ENCODE measurements around the gene CTR9.

Gene CTR9

DNA sequence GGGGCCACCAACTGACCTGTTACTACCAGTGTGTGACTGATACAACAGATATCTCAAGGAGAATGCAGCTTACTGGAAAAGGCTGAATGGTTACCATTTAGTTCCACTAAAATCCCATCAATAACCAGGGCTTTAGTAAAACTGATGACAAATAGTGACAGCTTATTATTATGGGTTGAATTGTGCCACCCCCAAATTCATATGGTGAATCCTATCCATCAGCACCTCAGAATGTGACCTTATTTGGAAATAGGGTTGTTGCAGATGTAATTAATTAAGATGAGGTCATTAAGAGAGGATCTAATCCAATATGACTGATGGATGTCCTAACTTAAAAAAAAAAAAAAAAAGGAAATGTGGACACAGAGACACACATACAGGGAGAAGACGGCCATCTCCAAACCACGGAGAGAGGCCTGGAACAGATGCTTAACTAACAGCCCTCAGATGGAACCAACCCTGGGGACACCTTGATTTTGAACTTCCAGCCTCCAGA is 30.1 kb upstream of the CTR9 start:
- H3K4me2 ChIP-seq, result no peak overlapping the region
- no peaks in the 10 kb centered on the region for H3K4me1 ChIP-seq (ENCODE audit: low read depth, poor library complexity, severe bottlenecking)
- no peaks in the 10 kb centered on the region for H3K79me2 ChIP-seq (ENCODE audit: insufficient read depth, low read depth)
- no peaks in the 10 kb centered on the region for H3K27me3 ChIP-seq (ENCODE audit: insufficient read depth, low read depth)
- no peak overlapping the region for H3K4me3 ChIP-seq (IDR thresholded peaks at IDR 0.05; ENCODE audit: insufficient read depth, low read depth, low read length)
- H4K20me1 ChIP-seq (ENCODE audit: insufficient read depth), result no peaks in the 10 kb centered on the region
- H3K9ac ChIP-seq, result no peak overlapping the region
- TF ChIP-seq, protein P1, sequence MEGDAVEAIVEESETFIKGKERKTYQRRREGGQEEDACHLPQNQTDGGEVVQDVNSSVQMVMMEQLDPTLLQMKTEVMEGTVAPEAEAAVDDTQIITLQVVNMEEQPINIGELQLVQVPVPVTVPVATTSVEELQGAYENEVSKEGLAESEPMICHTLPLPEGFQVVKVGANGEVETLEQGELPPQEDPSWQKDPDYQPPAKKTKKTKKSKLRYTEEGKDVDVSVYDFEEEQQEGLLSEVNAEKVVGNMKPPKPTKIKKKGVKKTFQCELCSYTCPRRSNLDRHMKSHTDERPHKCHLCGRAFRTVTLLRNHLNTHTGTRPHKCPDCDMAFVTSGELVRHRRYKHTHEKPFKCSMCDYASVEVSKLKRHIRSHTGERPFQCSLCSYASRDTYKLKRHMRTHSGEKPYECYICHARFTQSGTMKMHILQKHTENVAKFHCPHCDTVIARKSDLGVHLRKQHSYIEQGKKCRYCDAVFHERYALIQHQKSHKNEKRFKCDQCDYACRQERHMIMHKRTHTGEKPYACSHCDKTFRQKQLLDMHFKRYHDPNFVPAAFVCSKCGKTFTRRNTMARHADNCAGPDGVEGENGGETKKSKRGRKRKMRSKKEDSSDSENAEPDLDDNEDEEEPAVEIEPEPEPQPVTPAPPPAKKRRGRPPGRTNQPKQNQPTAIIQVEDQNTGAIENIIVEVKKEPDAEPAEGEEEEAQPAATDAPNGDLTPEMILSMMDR (conservative IDR thresholded peaks at IDR 0.05; ENCODE audit: low read depth, low read length), result no peak
- no peak overlapping the region for H2AFZ ChIP-seq (ENCODE audit: low read depth)
- H3K27ac ChIP-seq, result no peak overlapping the region
- no peaks in the 10 kb centered on the region for H3K36me3 ChIP-seq (ENCODE audit: insufficient read depth)

- Histone ChIP-seq H3K79me2 (ENCODE audit: insufficient read depth, low read depth) (no peaks in the 10 kb centered on the region), H3K4me2 (no peak overlapping the region), H3K4me1 (ENCODE audit: low read depth, poor library complexity, severe bottlenecking) (no peaks in the 10 kb centered on the region), H2AFZ (ENCODE audit: low read depth) (no peak overlapping the region), H4K20me1 (ENCODE audit: insufficient read depth) (no peaks in the 10 kb centered on the region), H3K27ac (no peak overlapping the region), H3K4me3 (IDR thresholded peaks at IDR 0.05; ENCODE audit: insufficient read depth, low read depth, low read length) (no peak overlapping the region), H3K27me3 (ENCODE audit: insufficient read depth, low read depth) (no peaks in the 10 kb centered on the region), H3K9ac (no peak overlapping the region), H3K36me3 (ENCODE audit: insufficient read depth) (no peaks in the 10 kb centered on the region)
- TF ChIP-seq, protein P1 (conservative IDR thresholded peaks at IDR 0.05; ENCODE audit: low read depth, low read length), result no peak
Observed at GRCh38 chr11:10722307-10722706, 28.7 kb upstream of the CTR9 start.

DNA sequence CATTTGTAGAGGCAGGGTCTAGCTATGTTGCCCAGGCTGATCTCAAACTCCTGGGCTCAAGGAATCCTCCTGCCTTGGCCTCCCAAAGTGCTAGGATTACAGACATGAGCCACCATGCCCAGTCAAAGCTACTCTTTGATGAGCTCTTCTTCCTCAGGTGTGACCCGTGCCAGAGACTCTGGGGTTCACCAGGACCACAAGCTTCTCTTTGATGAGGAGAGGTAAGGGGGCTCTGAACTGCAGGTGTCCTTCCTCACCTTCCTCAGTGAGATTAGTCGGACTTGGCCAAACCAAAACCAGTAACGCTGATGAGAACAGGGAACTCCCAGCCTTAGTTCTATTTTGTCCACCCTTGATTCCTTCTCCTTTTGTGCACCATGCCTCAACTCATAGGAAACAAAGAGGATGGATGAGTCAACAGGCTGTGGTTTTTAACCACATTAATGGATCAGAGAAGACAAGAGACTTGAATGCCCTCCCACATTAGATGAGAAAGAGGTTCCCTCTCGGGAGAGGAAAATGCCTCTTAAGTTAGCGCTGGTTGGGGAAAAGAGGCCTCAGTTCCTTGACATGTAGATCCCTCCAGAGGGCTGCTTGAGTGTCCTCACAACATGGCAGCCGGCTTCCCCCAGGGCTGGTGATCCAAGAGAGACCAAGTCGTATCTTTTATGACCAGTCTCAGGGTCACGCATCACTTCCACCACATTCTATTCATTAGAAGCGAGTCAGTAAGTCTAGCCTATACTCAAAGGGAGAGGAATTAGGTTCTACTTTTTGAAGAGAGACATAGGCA is 25.7 kb upstream of the CTR9 start:
- Histone ChIP-seq H2AFZ (ENCODE audit: low read depth) (no peak overlapping the region), H3K4me2 (no peak overlapping the region), H3K4me1 (ENCODE audit: low read depth, poor library complexity, severe bottlenecking) (no peaks in the 10 kb centered on the region), H4K20me1 (ENCODE audit: insufficient read depth) (no peaks in the 10 kb centered on the region), H3K9ac (no peak overlapping the region), H3K27ac (no peak overlapping the region), H3K79me2 (ENCODE audit: insufficient read depth, low read depth) (no peaks in the 10 kb centered on the region), H3K27me3 (ENCODE audit: insufficient read depth, low read depth) (no peaks in the 10 kb centered on the region), H3K36me3 (ENCODE audit: insufficient read depth) (no peaks in the 10 kb centered on the region), H3K4me3 (IDR thresholded peaks at IDR 0.05; ENCODE audit: insufficient read depth, low read depth, low read length) (no peak overlapping the region)
- TF ChIP-seq, protein P1 (conservative IDR thresholded peaks at IDR 0.05; ENCODE audit: low read depth, low read length), result no peak

DNA sequence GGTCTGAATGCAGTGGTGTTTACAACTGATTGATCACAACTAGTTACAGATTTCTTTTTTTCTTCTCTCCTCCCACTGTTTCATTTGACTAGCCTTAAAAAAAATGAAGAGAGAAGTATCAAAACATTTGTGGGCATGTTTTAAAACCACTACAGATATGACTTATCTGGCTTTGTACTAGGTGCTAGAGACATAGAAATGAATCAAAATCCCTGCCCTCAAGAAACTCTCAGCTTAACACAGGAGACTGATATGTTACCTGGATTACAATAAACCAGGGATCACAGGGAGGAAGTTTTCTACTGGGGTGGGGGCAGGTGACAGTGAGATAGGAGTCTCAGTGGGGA is 25.2 kb upstream of the CTR9 start:
- Histone ChIP-seq H3K4me2 (no peak overlapping the region), H3K4me1 (ENCODE audit: low read depth, poor library complexity, severe bottlenecking) (no peaks in the 10 kb centered on the region), H3K27ac (no peak overlapping the region), H3K79me2 (ENCODE audit: insufficient read depth, low read depth) (no peaks in the 10 kb centered on the region), H2AFZ (ENCODE audit: low read depth) (no peak overlapping the region), H3K4me3 (IDR thresholded peaks at IDR 0.05; ENCODE audit: insufficient read depth, low read depth, low read length) (no peak overlapping the region), H3K9ac (no peak overlapping the region), H3K36me3 (ENCODE audit: insufficient read depth) (no peaks in the 10 kb centered on the region), H3K27me3 (ENCODE audit: insufficient read depth, low read depth) (no peaks in the 10 kb centered on the region), H4K20me1 (ENCODE audit: insufficient read depth) (no peaks in the 10 kb centered on the region)
- TF ChIP-seq, protein P1 (conservative IDR thresholded peaks at IDR 0.05; ENCODE audit: low read depth, low read length), result no peak
